OCI-LY1 (cell line): Measurements from ENCODE around the gene MALT1.

Source experiments
- CTCF ChIP-seq: fragments of 200-600 bp; sonication (generic), shearing (Covaris generic); IDR thresholded peaks from 2 replicates; pipeline ENCODE4 v1.5.1; 2017; ENCODE audit warnings: mild to moderate bottlenecking, antibody characterized with exemption, low read length, moderate library complexity, mixed read lengths
- EZH2 ChIP-seq: fragments of 200-600 bp; sonication (generic), shearing (Covaris generic); IDR thresholded peaks from 2 replicates; pipeline ENCODE4 v1.8.0; 2017; ENCODE audit warnings: borderline replicate concordance, mixed run types, mild to moderate bottlenecking, antibody characterized with exemption, low read length, moderate library complexity, mixed read lengths

- TF ChIP-seq CTCF (no peak), EZH2 (no peak)
Measured at GRCh38 chr18:58762781-58763171, 91.5 kb downstream of the MALT1 start.
